ENCODE measurements around the gene TIMP4.

GRCh38 chr3:12205171-12205570, 46.5 kb upstream of the TIMP4 start:
- TF ChIP-seq CTCF (IDR thresholded peaks at IDR 0.05) (no peak), POLR2AphosphoS5 (IDR thresholded peaks at IDR 0.05) (no peak)
